GM12878 (cell line): ENCODE measurements around the gene KAT14. TPM values are rescaled to one million over a fixed set of nuclear protein-coding genes. Genes with fewer than 3 reads are reported as not detected.

Source experiments
- ATAC-seq: fragments of 200-7000 bp; cut with Tn5 transposase; 3 replicates; pipeline ENCODE4 v1.9.1; 2020; ENCODE audit warnings: mild to moderate bottlenecking, moderate library complexity
- BruUV-seq: library from RNA; stranded (reverse); fragments of 400-500 nt; replicated peaks from 2 replicates; lab custom pipeline; 2021; lab: Mats Ljungman, UMichigan
- CTCF ChIA-PET: fragments of 300-600 bp; sonication (Branson Sonifier 250); formaldehyde crosslinking; extraction: SDS; loops from one replicate; lab custom pipeline; 2021; ENCODE audit warnings: inconsistent platforms; lab: Yijun Ruan, JAX
- POLR2A ChIA-PET: fragments of 350-600 bp; formaldehyde crosslinking; extraction: SDS; loops from one replicate; lab custom pipeline; 2021; ENCODE audit warnings: inconsistent platforms; lab: Charles Lee
- RAD21 ChIA-PET: fragments of 300-600 bp; sonication (Branson Sonifier 250); formaldehyde crosslinking; loops from one replicate; lab custom pipeline; 2023; ENCODE audit warnings: antibody characterized with exemption; ENCODE audit not compliant: unreplicated experiment; lab: Charles Lee
- SMC1A ChIA-PET: fragments of 300-600 bp; sonication (Branson Sonifier 250); formaldehyde crosslinking; loops from one replicate; lab custom pipeline; 2023; ENCODE audit not compliant: unreplicated experiment, uncharacterized antibody; lab: Charles Lee
- DNase-seq: peaks from one replicate; pipeline ENCODE4 v3.0.0-alpha.2; 2011; ENCODE audit warnings: low read depth, low spot score
- FAIRE-seq: peaks from 3 replicates; lab custom pipeline; 2011; peaks lifted over from hg19 to GRCh38; lab: Jason Lieb, UNC
- H2AFZ ChIP-seq: 2 replicates; pipeline ENCODE4 v1.6.0; 2011; ENCODE audit warnings: low read depth, low read length, control low read depth; ENCODE audit not compliant: control insufficient read depth
- H3K27ac ChIP-seq: 2 replicates; pipeline ENCODE4 v1.5.1; 2011; ENCODE audit warnings: control low read depth; ENCODE audit not compliant: control insufficient read depth, insufficient read depth
- H3K27me3 ChIP-seq, 2 experiments: replicated peaks in 1 of 2; 2 replicates each; pipeline versions ENCODE4 v1.6.0 to v1.6.1; 2011; ENCODE audit warnings: low read length in 1 of 2; ENCODE audit not compliant: control insufficient read depth in 2 of 2, insufficient read depth in 2 of 2
- H3K36me3 ChIP-seq, 2 experiments: 2 replicates each; pipeline ENCODE4 v1.5.1; 2011; ENCODE audit warnings: low read length in 1 of 2; ENCODE audit not compliant: control insufficient read depth in 2 of 2, insufficient read depth in 2 of 2
- H3K4me1 ChIP-seq: 2 replicates; pipeline ENCODE4 v1.6.1; 2011; ENCODE audit warnings: mild to moderate bottlenecking, low read length, moderate library complexity, mixed read lengths; ENCODE audit not compliant: control insufficient read depth, insufficient read depth
- H3K4me2 ChIP-seq: 2 replicates; pipeline ENCODE4 v1.6.0; 2011; ENCODE audit warnings: control low read depth; ENCODE audit not compliant: control insufficient read depth, insufficient read depth
- H3K4me3 ChIP-seq: fragments of 200-600 bp; sonication (generic); 2 replicates; pipeline ENCODE4 v1.5.1; 2016
- H3K79me2 ChIP-seq: 2 replicates; pipeline ENCODE4 v1.6.0; 2011; ENCODE audit warnings: low read length; ENCODE audit not compliant: control insufficient read depth, insufficient read depth
- H3K9ac ChIP-seq: 2 replicates; pipeline ENCODE4 v1.8.0; 2011; ENCODE audit warnings: low read length, control low read depth, mixed read lengths; ENCODE audit not compliant: control insufficient read depth, insufficient read depth
- H3K9me3 ChIP-seq: replicated peaks from 3 replicates; pipeline ENCODE4 v1.5.1; 2011; ENCODE audit warnings: mild to moderate bottlenecking, low read length; ENCODE audit not compliant: control insufficient read depth, insufficient read depth
- H4K20me1 ChIP-seq: 2 replicates; pipeline ENCODE4 v1.6.0; 2011; ENCODE audit not compliant: control insufficient read depth, insufficient read depth
- FOXM1 ChIP-seq: IDR thresholded peaks from 2 replicates; pipeline ENCODE4 v1.6.1; 2012; ENCODE audit warnings: low read depth, mild to moderate bottlenecking, inconsistent platforms, low read length, moderate library complexity
- KLF5 ChIP-seq: fragments of 450-650 bp; IDR thresholded peaks from 2 replicates; pipeline ENCODE4 v1.6.1; 2014; ENCODE audit warnings: mild to moderate bottlenecking; ENCODE audit not compliant: partially characterized antibody
- MTA2 ChIP-seq: fragments of 450-650 bp; IDR thresholded peaks from 2 replicates; pipeline ENCODE4 v1.6.1; 2016; ENCODE audit warnings: low read depth, mild to moderate bottlenecking, moderate library complexity
- POLR2A ChIP-seq: IDR thresholded peaks from 2 replicates; pipeline ENCODE4 v1.6.1; 2011; ENCODE audit warnings: low read depth, mild to moderate bottlenecking, low read length
- POLR2AphosphoS2 ChIP-seq: IDR thresholded peaks from 2 replicates; pipeline ENCODE4 v1.6.1; 2011; ENCODE audit warnings: low read depth, mild to moderate bottlenecking, low read length, improper control_type of control experiment, moderate library complexity
- RAD51 ChIP-seq: fragments of 450-650 bp; IDR thresholded peaks from 2 replicates; pipeline ENCODE4 v1.6.1; 2016; ENCODE audit warnings: moderate library complexity, mild to moderate bottlenecking, inconsistent platforms
- RELA ChIP-seq: fragments of 450-650 bp; IDR thresholded peaks from 2 replicates; pipeline ENCODE4 v1.8.0; 2014; ENCODE audit warnings: borderline replicate concordance; ENCODE audit not compliant: partially characterized antibody
- SREBF1 ChIP-seq: IDR thresholded peaks from 2 replicates; pipeline ENCODE4 v1.6.1; 2012; ENCODE audit warnings: mild to moderate bottlenecking, low read length
- SREBF2 ChIP-seq: IDR thresholded peaks from 2 replicates; pipeline ENCODE4 v1.6.1; 2012; ENCODE audit warnings: mild to moderate bottlenecking, low read length
- WGBS: methylation state at CpG from one replicate; pipeline ENCODE4 v1.1.6; 2016; ENCODE audit warnings: low lambda C conversion rate; ENCODE audit not compliant: insufficient replicate concordance, insufficient coverage; ENCODE audit errors: missing lambda C conversion rate; 5-methylcytosine and 5-hydroxymethylcytosine counted together
- in situ Hi-C: fragments of 300-500 bp; cut with MboI; formaldehyde crosslinking; loops from 9 replicates; pipeline ENCODE4 v1.14.3; 2018; ENCODE audit warnings: mixed read lengths
- intact Hi-C: fragments of 100-400 bp; cut with micrococcal nuclease; formaldehyde crosslinking; loops from one replicate; pipeline ENCODE4 v1.14.2; 2022; ENCODE audit not compliant: unreplicated experiment
- polyA plus RNA-seq, 11 experiments: library from polyadenylated mRNA; depleted of rRNA in 4 of 11; unstranded in 6 of 11; stranded (reverse) in 5 of 11; fragments of >200 nt; fragmentation: Nextera tagmentation in 4 of 11; fragmentation: Illumina TruSeq in 1 of 11; extraction: Ambion mirVana in 4 of 11; extraction: Trizol in 1 of 11; gene quantifications; 1 replicate in 1 of 11; 2 replicates in 10 of 11; pipeline versions ENCODE4 v1.2.1 to v1.2.3, GENCODE V29; 2011 to 2016; ENCODE audit warnings: inconsistent platforms in 2 of 11, missing spikeins in 2 of 11, low read depth in 1 of 11
- total RNA-seq, 4 experiments: library from RNA; depleted of rRNA in 3 of 4; stranded (reverse); fragments of >200 nt in 3 of 4; fragmentation: Illumina TruSeq in 1 of 4; extraction: Trizol in 1 of 4; gene quantifications; 2 replicates each; pipeline versions ENCODE4 v1.2.1 to v1.2.3, GENCODE V29; 2013 to 2021
- TF ChIP-seq, protein P1 (sequence below): IDR thresholded peaks from 2 replicates; pipeline ENCODE4 v1.6.1; 2012; ENCODE audit warnings: improper control_type of control experiment, low read depth, low read length; ENCODE audit not compliant: insufficient replicate concordance
- TF ChIP-seq, protein P2 (sequence below): fragments of 450-650 bp; IDR thresholded peaks from 2 replicates; pipeline ENCODE4 v1.6.1; 2017; ENCODE audit warnings: mild to moderate bottlenecking, low read depth, inconsistent platforms; ENCODE audit not compliant: poor library complexity, severe bottlenecking
- TF ChIP-seq, protein P3 (sequence below), 3 experiments: IDR thresholded peaks in 2 of 3; conservative IDR thresholded peaks in 1 of 3; 2 replicates each; pipeline ENCODE4 v1.5.1; 2011; ENCODE audit warnings: low read depth in 3 of 3, low read length in 3 of 3, mild to moderate bottlenecking in 3 of 3, control low read depth in 2 of 3, moderate library complexity in 2 of 3, inconsistent platforms in 1 of 3, mixed read lengths in 1 of 3; ENCODE audit not compliant: control insufficient read depth in 2 of 3, insufficient read depth in 1 of 3; ENCODE audit errors: extremely low read depth in 1 of 3
- TF ChIP-seq, protein P4 (sequence below): fragments of 450-650 bp; IDR thresholded peaks from 2 replicates; pipeline ENCODE4 v1.6.1; 2017; ENCODE audit warnings: borderline replicate concordance

Gene KAT14
- total and polyA plus RNA-seq, 10 of the 15 experiments (the other 5 are each of a cell fraction or from before 2014, with no cell fraction given) = 4.0 to 19.9 (median 13.9) TPM

DNA sequence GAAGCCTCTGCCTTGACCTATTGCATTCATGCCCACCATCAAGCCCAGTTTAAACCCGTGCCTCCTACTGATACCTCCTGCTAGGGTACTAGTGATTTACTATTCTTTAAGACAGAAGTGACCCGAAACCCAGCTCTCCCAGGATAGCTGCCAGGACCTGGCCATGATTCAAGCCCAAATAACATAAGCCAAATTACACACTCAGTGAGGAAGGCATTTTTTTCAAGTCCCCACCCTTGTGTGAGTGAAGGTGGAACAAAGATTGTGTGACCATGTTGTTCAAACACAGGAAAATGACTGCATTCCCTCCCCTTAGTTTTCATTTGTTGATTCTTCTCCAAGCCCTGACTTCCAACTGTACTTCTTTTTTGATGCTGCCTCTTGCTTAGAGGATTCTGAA is 3.7 kb upstream of the KAT14 start:
- ChIA-PET POLR2A (no interaction called here), RAD21 (no interaction called here), CTCF (interaction anchor here (0.7 kb wide), 1 partner anchor 163 kb away, joined by 3 read pairs; no protein-coding TSS in a partner anchor), SMC1A (no interaction called here)
- Histone ChIP-seq H3K27me3 (no peaks in the 10 kb centered on the region; a peak in 1 of 4 replicates), H2AFZ (no peak overlapping the region), H3K4me1 (no peaks in the 10 kb centered on the region), H3K9me3 (no peaks in the 10 kb centered on the region), H3K4me3 (no peak overlapping the region), H4K20me1 (no peaks in the 10 kb centered on the region), H3K79me2 (peaks cover 12% of the 10 kb centered on the region), H3K36me3 (no peaks in the 10 kb centered on the region), H3K9ac (no peak overlapping the region), H3K4me2 (no peak overlapping the region), H3K27ac (no peak overlapping the region)
- BruUV-seq = no TSS peak
- ATAC-seq (no peak), DNase-seq (no peak), FAIRE-seq (no peak)
- intact Hi-C loops (loop anchor here (10.0 kb wide), 1 partner anchor 151 kb away; the partner anchor contains the start of gene ZNF133), in situ Hi-C loops (no loop called here)
- 68% methylated on average over 2 of the region's 2 CpGs for WGBS
- TF ChIP-seq, protein P1, sequence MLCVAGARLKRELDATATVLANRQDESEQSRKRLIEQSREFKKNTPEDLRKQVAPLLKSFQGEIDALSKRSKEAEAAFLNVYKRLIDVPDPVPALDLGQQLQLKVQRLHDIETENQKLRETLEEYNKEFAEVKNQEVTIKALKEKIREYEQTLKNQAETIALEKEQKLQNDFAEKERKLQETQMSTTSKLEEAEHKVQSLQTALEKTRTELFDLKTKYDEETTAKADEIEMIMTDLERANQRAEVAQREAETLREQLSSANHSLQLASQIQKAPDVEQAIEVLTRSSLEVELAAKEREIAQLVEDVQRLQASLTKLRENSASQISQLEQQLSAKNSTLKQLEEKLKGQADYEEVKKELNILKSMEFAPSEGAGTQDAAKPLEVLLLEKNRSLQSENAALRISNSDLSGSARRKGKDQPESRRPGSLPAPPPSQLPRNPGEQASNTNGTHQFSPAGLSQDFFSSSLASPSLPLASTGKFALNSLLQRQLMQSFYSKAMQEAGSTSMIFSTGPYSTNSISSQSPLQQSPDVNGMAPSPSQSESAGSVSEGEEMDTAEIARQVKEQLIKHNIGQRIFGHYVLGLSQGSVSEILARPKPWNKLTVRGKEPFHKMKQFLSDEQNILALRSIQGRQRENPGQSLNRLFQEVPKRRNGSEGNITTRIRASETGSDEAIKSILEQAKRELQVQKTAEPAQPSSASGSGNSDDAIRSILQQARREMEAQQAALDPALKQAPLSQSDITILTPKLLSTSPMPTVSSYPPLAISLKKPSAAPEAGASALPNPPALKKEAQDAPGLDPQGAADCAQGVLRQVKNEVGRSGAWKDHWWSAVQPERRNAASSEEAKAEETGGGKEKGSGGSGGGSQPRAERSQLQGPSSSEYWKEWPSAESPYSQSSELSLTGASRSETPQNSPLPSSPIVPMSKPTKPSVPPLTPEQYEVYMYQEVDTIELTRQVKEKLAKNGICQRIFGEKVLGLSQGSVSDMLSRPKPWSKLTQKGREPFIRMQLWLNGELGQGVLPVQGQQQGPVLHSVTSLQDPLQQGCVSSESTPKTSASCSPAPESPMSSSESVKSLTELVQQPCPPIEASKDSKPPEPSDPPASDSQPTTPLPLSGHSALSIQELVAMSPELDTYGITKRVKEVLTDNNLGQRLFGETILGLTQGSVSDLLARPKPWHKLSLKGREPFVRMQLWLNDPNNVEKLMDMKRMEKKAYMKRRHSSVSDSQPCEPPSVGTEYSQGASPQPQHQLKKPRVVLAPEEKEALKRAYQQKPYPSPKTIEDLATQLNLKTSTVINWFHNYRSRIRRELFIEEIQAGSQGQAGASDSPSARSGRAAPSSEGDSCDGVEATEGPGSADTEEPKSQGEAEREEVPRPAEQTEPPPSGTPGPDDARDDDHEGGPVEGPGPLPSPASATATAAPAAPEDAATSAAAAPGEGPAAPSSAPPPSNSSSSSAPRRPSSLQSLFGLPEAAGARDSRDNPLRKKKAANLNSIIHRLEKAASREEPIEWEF = no peak
- no peak for TF ChIP-seq POLR2A
- no peak for TF ChIP-seq KLF5
- no peak for TF ChIP-seq POLR2AphosphoS2
- no peak for TF ChIP-seq MTA2
- TF ChIP-seq RAD51 = no peak
- TF ChIP-seq, protein P2, sequence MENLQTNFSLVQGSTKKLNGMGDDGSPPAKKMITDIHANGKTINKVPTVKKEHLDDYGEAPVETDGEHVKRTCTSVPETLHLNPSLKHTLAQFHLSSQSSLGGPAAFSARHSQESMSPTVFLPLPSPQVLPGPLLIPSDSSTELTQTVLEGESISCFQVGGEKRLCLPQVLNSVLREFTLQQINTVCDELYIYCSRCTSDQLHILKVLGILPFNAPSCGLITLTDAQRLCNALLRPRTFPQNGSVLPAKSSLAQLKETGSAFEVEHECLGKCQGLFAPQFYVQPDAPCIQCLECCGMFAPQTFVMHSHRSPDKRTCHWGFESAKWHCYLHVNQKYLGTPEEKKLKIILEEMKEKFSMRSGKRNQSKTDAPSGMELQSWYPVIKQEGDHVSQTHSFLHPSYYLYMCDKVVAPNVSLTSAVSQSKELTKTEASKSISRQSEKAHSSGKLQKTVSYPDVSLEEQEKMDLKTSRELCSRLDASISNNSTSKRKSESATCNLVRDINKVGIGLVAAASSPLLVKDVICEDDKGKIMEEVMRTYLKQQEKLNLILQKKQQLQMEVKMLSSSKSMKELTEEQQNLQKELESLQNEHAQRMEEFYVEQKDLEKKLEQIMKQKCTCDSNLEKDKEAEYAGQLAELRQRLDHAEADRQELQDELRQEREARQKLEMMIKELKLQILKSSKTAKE = no peak
- no peak for TF ChIP-seq SREBF2
- TF ChIP-seq RELA = no peak
- no peak for TF ChIP-seq FOXM1
- TF ChIP-seq, protein P3, sequence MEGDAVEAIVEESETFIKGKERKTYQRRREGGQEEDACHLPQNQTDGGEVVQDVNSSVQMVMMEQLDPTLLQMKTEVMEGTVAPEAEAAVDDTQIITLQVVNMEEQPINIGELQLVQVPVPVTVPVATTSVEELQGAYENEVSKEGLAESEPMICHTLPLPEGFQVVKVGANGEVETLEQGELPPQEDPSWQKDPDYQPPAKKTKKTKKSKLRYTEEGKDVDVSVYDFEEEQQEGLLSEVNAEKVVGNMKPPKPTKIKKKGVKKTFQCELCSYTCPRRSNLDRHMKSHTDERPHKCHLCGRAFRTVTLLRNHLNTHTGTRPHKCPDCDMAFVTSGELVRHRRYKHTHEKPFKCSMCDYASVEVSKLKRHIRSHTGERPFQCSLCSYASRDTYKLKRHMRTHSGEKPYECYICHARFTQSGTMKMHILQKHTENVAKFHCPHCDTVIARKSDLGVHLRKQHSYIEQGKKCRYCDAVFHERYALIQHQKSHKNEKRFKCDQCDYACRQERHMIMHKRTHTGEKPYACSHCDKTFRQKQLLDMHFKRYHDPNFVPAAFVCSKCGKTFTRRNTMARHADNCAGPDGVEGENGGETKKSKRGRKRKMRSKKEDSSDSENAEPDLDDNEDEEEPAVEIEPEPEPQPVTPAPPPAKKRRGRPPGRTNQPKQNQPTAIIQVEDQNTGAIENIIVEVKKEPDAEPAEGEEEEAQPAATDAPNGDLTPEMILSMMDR (IDR thresholded peaks at IDR 0.05 in 2 of 3, conservative IDR thresholded peaks at IDR 0.05 in 1 of 3; ENCODE audit: control insufficient read depth in 2 of 3, extremely low read depth in 1 of 3, insufficient read depth in 1 of 3, low read depth in 3 of 3, low read length in 3 of 3) = no peak
- no peak for TF ChIP-seq SREBF1
- TF ChIP-seq, protein P4, sequence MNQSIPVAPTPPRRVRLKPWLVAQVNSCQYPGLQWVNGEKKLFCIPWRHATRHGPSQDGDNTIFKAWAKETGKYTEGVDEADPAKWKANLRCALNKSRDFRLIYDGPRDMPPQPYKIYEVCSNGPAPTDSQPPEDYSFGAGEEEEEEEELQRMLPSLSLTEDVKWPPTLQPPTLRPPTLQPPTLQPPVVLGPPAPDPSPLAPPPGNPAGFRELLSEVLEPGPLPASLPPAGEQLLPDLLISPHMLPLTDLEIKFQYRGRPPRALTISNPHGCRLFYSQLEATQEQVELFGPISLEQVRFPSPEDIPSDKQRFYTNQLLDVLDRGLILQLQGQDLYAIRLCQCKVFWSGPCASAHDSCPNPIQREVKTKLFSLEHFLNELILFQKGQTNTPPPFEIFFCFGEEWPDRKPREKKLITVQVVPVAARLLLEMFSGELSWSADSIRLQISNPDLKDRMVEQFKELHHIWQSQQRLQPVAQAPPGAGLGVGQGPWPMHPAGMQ = no peak
